ELR (cell line): ENCODE measurements around the gene ST14.
"Not testable (repeated sequence)": the region's sequence is repeated elsewhere in the genome, so short reads cannot be mapped to it uniquely, and the experiment has no call there.

Source experiments
- DNase-seq: peaks from one replicate; pipeline ENCODE4 v3.0.0-alpha.2; 2015; ENCODE audit warnings: low read depth

Gene ST14

GRCh38 chr11:130164221-130164570 is 4.6 kb downstream of the ST14 start:
- no peak for DNase-seq

DNA sequence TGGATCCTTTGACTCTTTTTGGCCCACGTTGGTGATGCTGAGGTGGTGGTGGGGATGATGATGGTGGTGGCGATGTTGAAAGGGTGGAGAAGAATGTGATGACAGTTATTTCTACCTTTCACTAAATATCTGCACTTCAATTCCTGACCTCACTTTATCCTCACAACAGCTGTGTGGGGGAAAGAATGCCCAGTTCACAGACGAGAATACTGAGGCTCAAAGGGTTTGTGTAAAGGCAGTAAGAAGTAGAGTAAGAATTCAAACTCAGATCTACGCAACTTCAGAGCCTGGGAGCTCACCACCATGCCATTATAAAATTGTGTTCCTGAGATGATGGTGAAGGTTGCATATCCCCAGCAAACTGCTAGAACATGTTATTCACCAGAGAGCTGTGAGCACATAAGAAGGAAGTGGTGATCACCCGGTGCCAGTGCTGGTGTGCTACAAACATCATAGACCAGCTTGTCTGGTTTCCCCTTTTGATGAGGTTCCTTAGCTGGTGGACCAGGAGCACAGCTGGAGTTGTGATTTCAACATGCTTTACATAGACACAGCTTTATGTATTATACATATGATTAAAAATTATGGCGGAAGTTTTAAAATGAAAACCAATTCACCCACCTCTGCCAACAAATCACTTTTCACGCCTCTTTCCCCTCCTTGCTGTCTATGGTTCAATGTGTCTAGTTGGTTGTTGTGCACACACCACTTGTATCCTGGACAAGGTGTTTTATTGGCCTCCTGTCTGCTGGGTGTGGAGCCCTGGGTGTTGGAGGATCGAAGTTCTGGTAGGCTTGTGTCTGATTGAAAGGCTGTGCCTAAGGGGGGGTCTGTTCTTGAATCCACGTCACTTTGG is 6.2 kb downstream of the ST14 start:
- no peak for DNase-seq

GRCh38 chr11:130166457-130166784 is 6.8 kb downstream of the ST14 start:
- peak; percentile 97 for DNase-seq

- DNase-seq = no peak
Observed at GRCh38 chr11:130167146-130167545, 7.6 kb downstream of the ST14 start.

- peak; percentile 76 for DNase-seq
Observed at GRCh38 chr11:130168105-130168504, 8.5 kb downstream of the ST14 start.

GRCh38 chr11:130170345-130170744 is 10.8 kb downstream of the ST14 start:
- no peak for DNase-seq

DNA sequence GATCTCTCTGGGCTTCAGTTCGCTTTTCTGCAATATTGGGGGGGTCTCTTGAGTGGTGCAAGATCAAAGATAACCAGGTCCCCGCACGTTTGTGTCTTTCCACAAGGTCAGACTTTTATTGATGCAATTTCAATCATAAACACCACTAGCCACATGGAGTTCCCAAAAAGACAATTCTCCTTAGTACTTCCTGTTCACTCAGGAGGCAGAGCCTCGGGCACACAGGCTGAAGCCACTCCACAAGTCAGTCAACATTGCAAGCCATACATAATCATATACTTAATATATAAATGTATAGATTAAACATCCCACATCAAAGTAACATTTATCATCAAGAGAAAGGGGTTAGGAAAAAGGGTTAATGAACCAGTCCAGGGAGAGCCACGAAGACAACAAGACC is 12.0 kb downstream of the ST14 start:
- DNase-seq = no peak

- not testable (repeated sequence) for DNase-seq
Observed at GRCh38 chr11:130172001-130172400, 12.4 kb downstream of the ST14 start.

GRCh38 chr11:130174642-130175041 is 15.1 kb downstream of the ST14 start:
- DNase-seq = no peak

- no peak for DNase-seq
Observed at GRCh38 chr11:130175898-130176297, 16.3 kb downstream of the ST14 start.

GRCh38 chr11:130177782-130178181 is 18.2 kb downstream of the ST14 start:
- no peak for DNase-seq

DNA sequence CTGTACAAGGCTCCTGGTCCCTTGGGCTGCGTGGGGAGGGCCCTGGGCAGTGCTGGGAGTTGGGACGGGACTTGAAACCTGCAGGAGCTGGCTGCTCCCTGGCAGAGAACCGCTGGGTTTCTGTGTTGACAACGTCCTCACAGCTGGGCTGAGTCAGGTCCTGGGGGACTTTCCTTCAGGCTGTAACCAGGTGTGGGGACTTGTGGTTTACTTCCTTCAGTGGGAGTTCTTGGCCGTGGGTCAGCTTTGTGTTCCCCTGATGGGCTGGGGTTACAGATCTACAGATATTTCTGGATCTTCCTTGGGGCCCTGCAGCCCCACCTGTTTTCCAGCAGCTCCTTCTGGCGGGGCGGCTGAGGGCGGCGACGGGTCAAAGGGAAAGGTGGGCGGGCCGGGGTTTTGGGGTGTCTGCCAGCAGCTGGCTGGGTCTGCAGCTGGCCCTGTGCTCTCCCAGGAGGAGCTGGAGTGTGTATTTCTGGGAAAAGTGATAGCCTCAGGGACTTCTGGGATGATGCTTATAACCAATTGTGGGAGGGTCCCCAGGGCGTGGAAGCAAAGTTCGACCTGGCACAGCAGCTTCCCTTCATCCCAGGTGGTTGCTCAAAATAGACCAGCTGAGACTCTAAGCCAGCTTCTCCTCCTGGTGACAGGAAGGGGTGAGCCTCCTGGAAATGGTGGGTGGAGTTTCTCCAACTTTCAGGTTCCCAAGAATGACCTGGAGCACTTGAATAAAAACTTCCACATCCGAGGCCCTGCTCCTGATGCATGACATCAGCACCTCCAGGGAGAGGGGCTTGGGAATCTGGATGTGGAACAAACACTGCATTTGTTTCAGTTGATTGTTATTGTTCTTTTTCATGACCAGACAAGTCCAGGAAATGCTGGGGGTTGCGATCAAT is 19.1 kb downstream of the ST14 start:
- DNase-seq = no peak

- DNase-seq = no peak
Observed at GRCh38 chr11:130179396-130180306, 20.1 kb downstream of the ST14 start.

- DNase-seq = no peak
Observed at GRCh38 chr11:130180491-130180890, 20.9 kb downstream of the ST14 start.

DNA sequence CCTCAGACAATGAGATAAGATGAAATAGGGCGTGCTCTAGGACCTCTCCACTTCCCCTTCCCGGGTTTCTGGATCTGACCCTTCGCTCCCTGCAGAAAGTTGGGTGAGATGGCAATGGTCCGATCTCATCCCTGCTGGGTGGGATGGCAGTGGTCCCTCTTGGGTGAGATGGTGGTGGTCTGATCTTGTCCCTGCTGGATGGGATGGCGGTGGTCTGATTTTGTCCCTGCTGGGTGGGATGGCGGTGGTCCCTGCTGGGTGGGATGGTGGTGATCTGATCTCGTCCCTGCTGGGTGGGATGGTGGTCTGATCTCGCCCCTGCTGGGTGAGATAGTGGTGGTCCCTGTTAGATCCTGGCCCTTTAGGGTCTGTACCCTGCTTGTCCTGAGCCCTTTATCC is 21.3 kb downstream of the ST14 start:
- no peak for DNase-seq

GRCh38 chr11:130181295-130182272 is 22.0 kb downstream of the ST14 start:
- peak; percentile 82 for DNase-seq

- no peak for DNase-seq
Observed at GRCh38 chr11:130183878-130184610, 24.5 kb downstream of the ST14 start.

DNA sequence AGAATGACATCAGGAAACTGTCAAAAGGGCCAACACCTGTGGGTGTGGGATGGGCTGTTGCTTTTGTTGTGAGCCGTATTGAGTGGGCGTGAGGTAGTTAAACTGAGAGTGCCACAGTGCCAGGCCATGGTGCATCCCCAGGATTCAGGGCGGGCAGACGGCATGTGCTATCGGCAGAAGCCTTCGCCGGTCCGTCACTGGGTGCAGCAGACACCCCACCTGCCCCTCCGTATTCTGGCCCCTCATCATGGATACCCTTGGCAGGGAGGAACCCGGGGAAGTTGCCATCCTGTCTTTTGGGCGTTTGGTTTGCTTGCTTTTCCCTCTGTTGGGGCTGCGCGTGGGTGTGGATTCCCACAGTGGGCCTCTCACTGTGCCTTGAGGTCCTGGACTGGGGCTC is 27.5 kb downstream of the ST14 start:
- no peak for DNase-seq

GRCh38 chr11:130188047-130188446 is 28.5 kb downstream of the ST14 start:
- no peak for DNase-seq
